OCI-LY1 (cell line): ENCODE measurements around the gene RRH.

Source experiments
- H2AFZ ChIP-seq: fragments of 200-600 bp; sonication (generic), shearing (Covaris generic); 2 replicates; pipeline ENCODE4 v1.6.0; 2014; ENCODE audit warnings: antibody characterized with exemption, mild to moderate bottlenecking, low read length
- H3F3A ChIP-seq: fragments of 200-600 bp; sonication (generic), shearing (Covaris generic); 2 replicates; pipeline ENCODE4 v1.6.0; 2014; ENCODE audit warnings: mild to moderate bottlenecking, antibody characterized with exemption, low read length, moderate library complexity; ENCODE audit not compliant: insufficient read depth
- H3K27ac ChIP-seq: fragments of 200-600 bp; sonication (generic); 2 replicates; pipeline ENCODE4 v1.5.1; 2014; ENCODE audit warnings: low read length, mixed run types, mild to moderate bottlenecking, low read depth; ENCODE audit not compliant: poor library complexity, severe bottlenecking
- H3K27me3 ChIP-seq: fragments of 200-600 bp; sonication (generic); 2 replicates; pipeline ENCODE4 v1.6.0; 2014; ENCODE audit warnings: antibody characterized with exemption, mild to moderate bottlenecking, low read length, moderate library complexity; ENCODE audit not compliant: insufficient read depth
- H3K36me3 ChIP-seq: fragments of 200-600 bp; sonication (generic); 2 replicates; pipeline ENCODE4 v1.6.1; 2014; ENCODE audit warnings: mild to moderate bottlenecking, antibody characterized with exemption, low read length, moderate library complexity, mixed read lengths; ENCODE audit not compliant: insufficient read depth
- H3K4me1 ChIP-seq: fragments of 200-600 bp; sonication (generic); 2 replicates; pipeline ENCODE4 v1.5.1; 2014; ENCODE audit warnings: mild to moderate bottlenecking, low read length, moderate library complexity; ENCODE audit not compliant: insufficient read depth, severe bottlenecking
- H3K4me2 ChIP-seq: fragments of 200-600 bp; sonication (generic), shearing (Covaris generic); 2 replicates; pipeline ENCODE4 v1.6.1; 2014; ENCODE audit warnings: low read length
- H3K4me3 ChIP-seq: fragments of 200-600 bp; sonication (generic); 2 replicates; pipeline ENCODE4 v1.5.1; 2014; ENCODE audit warnings: low read length, low read depth, mild to moderate bottlenecking, mixed read lengths; ENCODE audit not compliant: poor library complexity, severe bottlenecking
- H3K79me2 ChIP-seq: fragments of 200-600 bp; shearing (Covaris generic); 2 replicates; pipeline ENCODE4 v1.6.1; 2016; ENCODE audit warnings: mixed run types, low read length, mixed read lengths; ENCODE audit not compliant: insufficient read depth
- H3K9ac ChIP-seq: fragments of 200-600 bp; sonication (generic), shearing (Covaris generic); 2 replicates; pipeline ENCODE4 v1.6.1; 2014; ENCODE audit warnings: mild to moderate bottlenecking, low read length, mixed read lengths
- H3K9me2 ChIP-seq: fragments of 200-600 bp; sonication (generic), shearing (Covaris generic); 2 replicates; pipeline ENCODE4 v1.6.1; 2014; ENCODE audit warnings: low read depth, mild to moderate bottlenecking, low read length, mixed read lengths
- H3K9me3 ChIP-seq: fragments of 200-600 bp; shearing (Covaris generic); 2 replicates; pipeline ENCODE4 v1.6.1; 2014; ENCODE audit warnings: low read length, mixed read lengths
- H4K20me1 ChIP-seq: fragments of 200-600 bp; sonication (generic), shearing (Covaris generic); 2 replicates; pipeline ENCODE4 v1.6.0; 2016; ENCODE audit warnings: mild to moderate bottlenecking, low read length; ENCODE audit not compliant: insufficient read depth
- EZH2 ChIP-seq: fragments of 200-600 bp; sonication (generic), shearing (Covaris generic); IDR thresholded peaks from 2 replicates; pipeline ENCODE4 v1.8.0; 2017; ENCODE audit warnings: borderline replicate concordance, mixed run types, mild to moderate bottlenecking, antibody characterized with exemption, low read length, moderate library complexity, mixed read lengths
- TF ChIP-seq, protein P1 (sequence below): fragments of 200-600 bp; sonication (generic), shearing (Covaris generic); IDR thresholded peaks from 2 replicates; pipeline ENCODE4 v1.5.1; 2017; ENCODE audit warnings: mild to moderate bottlenecking, antibody characterized with exemption, low read length, moderate library complexity, mixed read lengths

Gene RRH

DNA sequence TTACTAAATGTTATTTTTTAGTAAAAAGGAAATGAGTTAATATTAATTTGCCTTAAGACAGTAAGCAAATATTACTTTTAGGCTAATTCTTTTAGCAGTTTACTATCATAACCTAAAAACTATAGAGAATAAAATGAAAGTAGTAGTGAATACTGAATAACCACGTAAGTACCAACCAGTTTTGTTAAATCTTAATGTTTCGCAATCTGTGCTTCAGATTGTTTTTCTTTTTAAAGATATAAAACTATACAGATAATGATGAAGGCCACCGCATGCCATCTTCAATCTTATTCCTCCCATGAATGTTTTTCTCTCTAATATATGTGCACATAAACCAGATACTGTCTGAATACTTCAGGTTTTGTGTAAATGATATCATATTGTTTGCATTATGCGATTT is 6.0 kb downstream of the RRH start:
- TF ChIP-seq, protein P1, sequence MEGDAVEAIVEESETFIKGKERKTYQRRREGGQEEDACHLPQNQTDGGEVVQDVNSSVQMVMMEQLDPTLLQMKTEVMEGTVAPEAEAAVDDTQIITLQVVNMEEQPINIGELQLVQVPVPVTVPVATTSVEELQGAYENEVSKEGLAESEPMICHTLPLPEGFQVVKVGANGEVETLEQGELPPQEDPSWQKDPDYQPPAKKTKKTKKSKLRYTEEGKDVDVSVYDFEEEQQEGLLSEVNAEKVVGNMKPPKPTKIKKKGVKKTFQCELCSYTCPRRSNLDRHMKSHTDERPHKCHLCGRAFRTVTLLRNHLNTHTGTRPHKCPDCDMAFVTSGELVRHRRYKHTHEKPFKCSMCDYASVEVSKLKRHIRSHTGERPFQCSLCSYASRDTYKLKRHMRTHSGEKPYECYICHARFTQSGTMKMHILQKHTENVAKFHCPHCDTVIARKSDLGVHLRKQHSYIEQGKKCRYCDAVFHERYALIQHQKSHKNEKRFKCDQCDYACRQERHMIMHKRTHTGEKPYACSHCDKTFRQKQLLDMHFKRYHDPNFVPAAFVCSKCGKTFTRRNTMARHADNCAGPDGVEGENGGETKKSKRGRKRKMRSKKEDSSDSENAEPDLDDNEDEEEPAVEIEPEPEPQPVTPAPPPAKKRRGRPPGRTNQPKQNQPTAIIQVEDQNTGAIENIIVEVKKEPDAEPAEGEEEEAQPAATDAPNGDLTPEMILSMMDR = no peak
- TF ChIP-seq EZH2 = no peak
- Histone ChIP-seq H3K9me2 (no peaks in the 10 kb centered on the region), H4K20me1 (no peaks in the 10 kb centered on the region), H3K9ac (no peak overlapping the region), H3K4me3 (no peak overlapping the region), H3K36me3 (no peaks in the 10 kb centered on the region), H3F3A (no peaks in the 10 kb centered on the region), H3K4me1 (no peaks in the 10 kb centered on the region), H3K4me2 (no peak overlapping the region), H3K9me3 (no peaks in the 10 kb centered on the region), H2AFZ (no peak overlapping the region), H3K79me2 (no peaks in the 10 kb centered on the region), H3K27ac (no peak overlapping the region), H3K27me3 (no peaks in the 10 kb centered on the region)

DNA sequence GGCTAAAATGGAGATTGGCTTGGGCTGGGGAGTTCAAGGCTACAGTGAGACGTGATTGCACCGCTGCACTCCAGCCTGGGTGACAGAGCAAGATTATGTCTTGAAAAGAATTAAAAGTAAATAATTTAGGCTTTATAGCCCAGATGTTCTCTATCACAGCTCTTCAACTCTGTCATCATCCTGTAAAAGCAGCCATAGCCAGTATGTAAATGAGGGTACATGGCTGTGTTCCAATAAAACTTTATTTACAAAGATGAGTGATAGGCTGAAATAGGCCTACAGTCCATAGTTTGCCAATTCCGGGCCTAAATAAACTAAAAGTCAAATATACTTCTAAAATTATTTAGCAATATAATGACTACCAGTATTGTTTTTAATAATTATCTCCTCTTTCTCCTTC is 9.2 kb downstream of the RRH start:
- no peak for TF ChIP-seq EZH2
- TF ChIP-seq, protein P1 = no peak
- H3K9me2 ChIP-seq = no peaks in the 10 kb centered on the region
- no peaks in the 10 kb centered on the region for H3K27me3 ChIP-seq
- H3K27ac ChIP-seq = no peak overlapping the region
- H3K36me3 ChIP-seq = no peaks in the 10 kb centered on the region
- no peaks in the 10 kb centered on the region for H3F3A ChIP-seq
- H3K9ac ChIP-seq = no peak overlapping the region
- H2AFZ ChIP-seq = no peak overlapping the region
- H3K79me2 ChIP-seq = no peaks in the 10 kb centered on the region
- H3K9me3 ChIP-seq = no peaks in the 10 kb centered on the region
- no peaks in the 10 kb centered on the region for H3K4me1 ChIP-seq
- H3K4me2 ChIP-seq = no peak overlapping the region
- H3K4me3 ChIP-seq = no peak overlapping the region
- H4K20me1 ChIP-seq = no peaks in the 10 kb centered on the region

DNA sequence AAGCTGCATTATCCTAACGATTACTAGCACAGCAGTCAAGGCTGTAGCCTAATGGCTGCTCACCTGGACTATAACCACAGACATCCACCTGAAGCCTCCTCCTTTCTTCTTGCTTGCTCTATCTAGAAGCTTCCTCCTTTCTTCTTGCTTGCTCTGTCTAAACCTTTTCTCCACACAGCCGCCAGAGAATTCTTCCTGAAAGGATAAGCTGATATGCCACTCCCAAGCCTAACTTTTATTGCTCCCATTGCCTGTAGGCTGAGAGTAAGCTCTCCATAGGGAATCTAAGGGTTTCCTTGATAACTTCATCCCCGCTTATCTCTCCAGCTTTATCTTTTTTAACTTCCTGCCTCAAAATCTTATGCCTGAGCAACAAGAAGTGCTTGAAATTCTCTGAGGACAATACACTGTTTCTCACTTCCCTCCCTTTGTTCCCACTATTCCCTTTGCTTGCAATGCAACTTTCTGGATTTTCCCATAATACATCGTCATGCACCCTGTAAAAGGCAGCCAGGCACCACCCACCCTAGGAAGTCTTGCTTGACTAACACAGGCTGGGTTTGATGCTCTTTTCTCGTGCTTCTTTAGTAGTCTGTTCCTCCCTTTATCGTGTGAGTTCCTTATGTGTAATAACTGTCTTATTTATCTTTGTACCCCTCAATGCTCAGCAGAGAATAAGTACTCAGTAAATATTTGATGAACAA is 18.8 kb downstream of the RRH start:
- Histone ChIP-seq H3K27ac (no peak overlapping the region), H4K20me1 (no peaks in the 10 kb centered on the region), H2AFZ (no peak overlapping the region), H3K9me2 (no peaks in the 10 kb centered on the region), H3K27me3 (no peaks in the 10 kb centered on the region), H3F3A (no peaks in the 10 kb centered on the region), H3K9me3 (no peaks in the 10 kb centered on the region), H3K4me3 (no peak overlapping the region), H3K4me1 (no peaks in the 10 kb centered on the region), H3K79me2 (no peaks in the 10 kb centered on the region), H3K4me2 (no peak overlapping the region), H3K36me3 (no peaks in the 10 kb centered on the region), H3K9ac (no peak overlapping the region)
- TF ChIP-seq, protein P1 = no peak
- no peak for TF ChIP-seq EZH2
